GM19452 (cell line): ENCODE data around the gene RAB24.
A peak's percentile ranks its signal among the peaks of the same experiment; 100 is the strongest.
"Not testable (repeated sequence)": the region's sequence is repeated elsewhere in the genome, so short reads cannot be mapped to it uniquely, and the experiment has no call there.

ENCODE experiments used
- ATAC-seq: cut with Tn5 transposase; IDR thresholded peaks from one replicate; pipeline ENCODE4 v1.9.1; 2021; ENCODE audit not compliant: unreplicated experiment

The RAB24 gene

DNA sequence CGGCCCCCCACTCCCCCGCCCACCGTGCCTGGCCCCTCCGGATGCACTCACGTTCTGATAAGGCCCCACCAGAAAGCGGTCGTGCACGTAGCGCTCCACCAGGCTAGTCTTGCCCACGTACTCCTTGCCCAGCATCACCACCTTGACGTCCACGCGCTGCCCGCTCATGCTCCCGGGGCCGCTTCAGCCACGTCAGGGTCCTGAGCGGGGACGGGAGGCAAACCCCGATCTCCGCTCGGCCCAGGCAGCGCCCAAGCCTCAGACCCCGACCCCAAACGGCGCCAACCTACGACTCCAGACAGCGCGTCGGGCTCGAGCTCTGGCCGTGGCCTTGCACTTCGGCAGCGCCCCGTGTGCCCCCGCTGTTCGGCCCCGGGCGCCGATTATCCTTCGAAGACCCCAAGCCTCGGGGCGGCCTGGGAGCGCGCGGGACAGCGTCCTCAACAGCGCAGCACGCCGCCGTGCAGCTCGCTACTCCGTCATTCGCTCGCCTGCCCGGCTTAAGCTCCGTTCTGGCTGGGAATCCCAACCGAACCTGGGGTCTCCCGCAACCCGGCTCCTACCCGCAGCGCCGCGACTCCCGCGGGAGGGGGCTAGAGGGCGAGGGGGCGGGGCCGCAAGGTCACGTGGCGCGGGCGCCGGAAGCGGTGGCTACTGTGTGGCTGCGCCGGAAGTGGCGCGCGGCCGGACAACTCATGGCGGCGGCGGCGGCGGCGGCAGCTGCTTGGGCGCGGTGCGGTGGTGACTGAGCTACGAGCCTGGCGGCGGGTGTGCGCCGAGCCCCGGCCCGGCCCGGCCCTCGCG is at the start of gene RAB24, which contains the start of gene PRELID1:
Gene RAB24, minus strand, starts transcription at position 599 of the 804 bp plus-strand sequence. Its CDS starts 431 bp downstream, at position 168.
Gene PRELID1, plus strand, starts transcription at position 679 of the 804 bp plus-strand sequence. CDS start 187 bp downstream, outside the sequence.
- ATAC-seq: peak; percentile 57

DNA sequence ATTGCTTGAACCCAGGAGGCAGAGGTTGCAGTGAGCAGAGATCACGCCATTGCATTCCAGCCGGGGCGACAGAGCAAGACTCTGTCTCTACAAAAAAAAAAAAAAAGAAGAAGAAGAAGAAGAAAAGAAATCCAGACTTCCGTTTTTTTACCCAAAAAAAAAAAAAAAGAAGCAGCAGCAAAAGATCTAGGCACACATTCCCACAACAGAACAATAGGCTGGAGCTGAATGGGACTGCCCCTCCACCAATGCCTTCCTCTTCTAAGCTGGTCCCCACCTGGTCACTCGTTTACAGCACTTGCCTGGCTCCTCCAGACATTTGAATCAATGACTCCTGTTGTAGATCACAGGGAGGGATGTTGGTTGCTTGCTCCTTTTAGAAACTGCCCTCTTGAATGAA is 49.6 kb upstream of the RAB24 start:
- no peak for ATAC-seq

DNA sequence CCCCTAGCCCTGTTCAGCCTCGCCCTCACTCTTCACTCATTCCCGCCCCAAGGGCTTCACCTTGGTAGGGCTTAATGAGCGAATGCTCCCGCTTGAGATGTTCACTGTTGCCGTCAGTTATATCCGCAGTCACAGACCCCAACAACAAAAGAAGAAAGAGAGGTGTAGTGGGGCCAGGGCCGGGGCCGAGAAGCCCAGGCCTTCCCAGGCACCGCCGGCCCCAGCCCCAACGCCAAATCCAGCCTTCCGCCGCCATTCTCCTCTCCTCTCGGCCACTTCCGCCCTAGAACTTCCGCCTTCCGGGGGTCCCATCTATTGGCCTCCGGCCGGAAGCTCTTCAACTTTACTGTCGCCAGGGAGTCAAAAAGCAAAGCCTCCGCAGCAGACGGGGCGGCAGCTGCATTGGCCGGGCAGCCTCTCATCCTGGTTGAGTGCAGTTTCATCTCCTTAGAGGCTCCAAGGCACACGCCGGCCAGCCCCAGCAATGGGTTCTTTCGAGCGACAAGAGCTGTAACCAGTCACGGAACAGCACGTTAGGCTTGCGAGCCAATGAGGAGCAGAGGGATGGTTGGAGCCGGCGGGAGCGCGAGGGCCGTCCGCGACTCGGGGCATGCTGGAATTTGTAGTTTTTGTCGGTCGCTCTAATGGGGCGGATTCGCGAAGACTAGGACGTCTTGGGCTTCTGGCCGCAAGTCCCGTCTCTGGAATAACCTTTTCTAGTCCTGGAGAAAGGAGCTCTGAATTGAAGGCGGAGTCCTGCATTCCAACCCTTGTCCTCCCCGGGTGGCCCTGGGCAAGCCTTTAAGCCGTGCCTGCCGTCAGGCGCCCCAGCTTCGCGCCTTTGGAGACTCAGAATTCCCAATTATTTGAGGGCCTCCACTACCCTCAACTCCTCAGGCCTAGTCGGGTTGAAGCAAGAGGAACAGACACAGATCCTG is 48.1 kb upstream of the RAB24 start, which contains the start of gene LMAN2:
Gene LMAN2, minus strand, starts transcription at position 277 of the 938 bp plus-strand sequence. Its CDS starts 21 bp downstream, at position 256.
- ATAC-seq: peak; percentile 96

DNA sequence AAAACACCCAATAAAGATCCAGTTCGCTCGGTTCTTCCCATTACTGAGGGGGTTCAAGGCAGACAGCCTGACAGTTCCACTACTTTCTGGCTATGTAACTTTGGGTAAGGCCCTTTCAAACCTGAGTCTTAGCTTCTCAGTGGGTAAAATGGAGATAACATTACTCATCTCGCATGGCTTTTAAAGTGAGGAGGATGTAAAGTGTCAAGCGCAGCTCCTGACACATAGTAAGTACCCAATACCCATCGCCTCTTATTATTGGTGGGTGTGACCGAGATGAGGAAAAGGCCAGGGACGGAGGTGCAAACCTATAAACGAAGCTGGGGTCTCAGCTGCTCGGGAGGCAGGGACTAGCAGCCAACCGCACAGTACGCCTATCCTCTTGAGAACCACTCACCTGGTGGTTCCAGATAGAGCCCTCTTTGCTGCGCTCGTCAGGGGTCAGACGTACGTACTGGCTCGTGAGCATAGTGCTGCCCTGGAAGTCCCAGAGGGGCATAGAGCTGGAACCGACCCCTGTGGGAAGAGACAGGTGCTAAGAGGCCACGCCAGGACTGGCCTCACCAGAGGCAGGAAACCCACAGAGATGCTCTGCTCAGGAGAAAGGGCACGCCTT is 47.4 kb upstream of the RAB24 start:
- ATAC-seq: no peak

DNA sequence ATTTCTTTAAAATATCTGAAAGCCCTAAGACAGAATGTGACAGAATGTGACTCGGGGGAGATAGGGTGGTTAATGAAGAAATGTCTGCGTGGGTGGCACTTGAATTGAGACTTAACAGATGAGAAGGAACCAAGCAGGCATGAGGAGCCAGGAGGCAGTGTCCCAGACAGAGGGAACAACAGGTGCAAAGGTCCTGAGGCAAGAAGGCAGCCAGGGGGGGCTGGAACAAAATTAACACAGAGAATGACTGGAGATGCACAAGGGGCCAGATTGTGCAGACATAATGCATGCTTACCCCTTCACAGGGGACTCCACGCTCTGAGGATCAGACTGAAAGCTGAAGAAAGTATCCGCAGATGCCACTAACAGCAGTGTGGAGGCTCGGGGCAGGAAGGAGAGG is 46.2 kb upstream of the RAB24 start:
- ATAC-seq: no peak

DNA sequence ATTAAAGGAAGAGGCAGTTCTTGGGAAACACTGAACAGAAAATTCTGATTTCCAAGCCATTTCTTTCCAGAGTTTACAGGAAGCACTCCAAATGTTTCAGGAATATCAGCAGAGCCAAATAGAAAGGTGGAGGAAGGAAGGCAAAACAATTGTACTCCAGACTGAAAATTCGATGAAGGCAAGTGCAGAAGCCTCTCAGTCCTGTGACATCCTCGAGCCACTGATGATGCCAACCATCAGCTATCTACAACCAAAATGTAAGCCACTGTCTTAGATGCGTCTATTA is 45.8 kb upstream of the RAB24 start:
- no peak for ATAC-seq

DNA sequence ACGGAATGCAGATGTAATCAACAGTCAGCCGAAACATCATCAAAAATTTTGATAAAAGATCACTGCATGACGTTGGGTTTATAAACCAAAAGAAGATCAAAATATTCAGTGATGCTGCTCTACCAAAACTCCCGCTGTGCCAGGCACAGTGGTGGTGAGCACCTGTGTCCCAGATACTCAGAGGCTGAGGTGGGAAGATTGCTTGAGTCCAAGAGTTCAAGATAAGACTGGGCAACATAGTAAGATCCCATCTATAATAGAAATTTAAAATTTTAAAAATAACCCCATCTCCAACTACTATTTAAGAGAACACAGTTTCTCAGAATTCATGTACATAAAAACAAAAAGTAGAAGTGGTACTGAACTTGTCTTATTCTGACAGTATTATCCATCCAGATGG is 44.2 kb upstream of the RAB24 start:
- ATAC-seq: no peak

DNA sequence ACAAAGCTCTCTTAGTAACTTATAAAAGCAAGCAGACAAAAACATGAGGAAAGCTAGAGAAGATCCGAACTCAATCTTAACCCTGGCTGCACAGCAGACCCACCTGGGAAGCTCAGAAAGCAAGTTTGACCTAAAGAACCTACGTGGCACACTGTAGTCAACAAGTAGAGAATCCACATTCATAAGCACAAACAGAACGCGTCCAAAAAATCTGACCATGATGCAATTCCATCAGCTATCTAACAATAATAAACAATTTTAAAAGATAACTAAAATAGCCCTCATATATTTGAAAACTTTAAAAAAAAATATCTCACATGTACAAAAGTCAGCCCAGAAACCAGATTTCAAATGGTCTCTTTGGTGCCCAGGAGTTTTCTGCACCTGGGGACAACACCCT is 43.3 kb upstream of the RAB24 start:
- ATAC-seq: no peak

DNA sequence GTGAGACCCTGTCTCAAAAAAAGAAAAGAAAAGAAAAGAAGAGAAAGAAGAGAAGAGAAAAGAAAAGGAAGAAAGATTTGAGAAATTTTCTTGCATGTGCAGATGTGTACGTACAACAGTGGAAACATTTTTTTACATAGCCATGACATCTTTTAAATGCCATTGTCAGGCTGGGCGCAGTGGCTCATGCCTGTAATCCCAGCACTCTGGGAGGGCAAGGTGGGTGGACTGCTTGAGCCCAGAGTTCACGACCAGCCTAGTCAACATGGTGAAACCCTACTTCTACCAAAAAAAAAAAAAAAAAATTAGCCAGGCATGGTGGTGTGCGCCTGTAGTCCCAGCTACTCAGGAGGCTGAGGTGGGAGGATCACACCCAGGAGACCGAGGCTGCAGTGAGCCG is 41.4 kb upstream of the RAB24 start:
- ATAC-seq: no peak

DNA sequence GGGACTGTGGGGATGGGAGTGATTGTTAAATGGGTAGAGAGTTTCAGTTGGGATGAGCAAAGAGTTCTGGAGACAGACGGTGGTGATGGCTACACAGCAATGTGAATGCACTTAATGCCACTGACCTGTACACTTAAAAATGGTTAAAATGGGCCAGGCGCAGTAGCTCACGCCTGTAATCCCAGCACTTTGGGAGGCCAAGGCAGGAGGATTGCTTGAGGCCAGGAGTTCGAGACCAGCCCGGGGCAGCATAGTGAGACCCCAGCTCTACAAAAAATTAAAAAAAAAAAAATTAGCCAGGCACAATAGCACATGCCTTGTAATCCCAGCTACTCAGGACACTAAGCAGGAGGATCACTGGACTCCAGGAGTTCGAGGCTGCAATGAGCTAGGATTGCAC is 40.3 kb upstream of the RAB24 start:
- no peak for ATAC-seq

DNA sequence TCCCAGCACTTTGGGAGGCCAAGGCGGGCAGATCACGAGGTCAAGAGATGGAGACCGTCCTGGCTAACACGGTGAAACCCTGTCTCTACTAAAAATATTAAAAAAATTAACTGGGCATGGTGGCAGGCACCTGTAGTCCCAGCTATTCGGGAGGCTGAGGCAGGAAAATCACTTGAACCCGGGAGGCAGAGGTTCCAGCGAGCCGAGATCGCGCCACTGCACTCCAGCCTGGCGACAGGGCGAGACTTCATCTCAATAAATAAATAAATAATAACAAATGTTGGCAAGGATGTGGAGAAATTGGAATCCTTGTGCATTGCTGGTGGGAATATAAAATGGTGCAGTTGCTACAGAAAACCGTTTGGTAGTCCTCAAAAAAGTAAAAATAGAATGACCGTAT is 39.5 kb upstream of the RAB24 start:
- not testable (repeated sequence) for ATAC-seq

DNA sequence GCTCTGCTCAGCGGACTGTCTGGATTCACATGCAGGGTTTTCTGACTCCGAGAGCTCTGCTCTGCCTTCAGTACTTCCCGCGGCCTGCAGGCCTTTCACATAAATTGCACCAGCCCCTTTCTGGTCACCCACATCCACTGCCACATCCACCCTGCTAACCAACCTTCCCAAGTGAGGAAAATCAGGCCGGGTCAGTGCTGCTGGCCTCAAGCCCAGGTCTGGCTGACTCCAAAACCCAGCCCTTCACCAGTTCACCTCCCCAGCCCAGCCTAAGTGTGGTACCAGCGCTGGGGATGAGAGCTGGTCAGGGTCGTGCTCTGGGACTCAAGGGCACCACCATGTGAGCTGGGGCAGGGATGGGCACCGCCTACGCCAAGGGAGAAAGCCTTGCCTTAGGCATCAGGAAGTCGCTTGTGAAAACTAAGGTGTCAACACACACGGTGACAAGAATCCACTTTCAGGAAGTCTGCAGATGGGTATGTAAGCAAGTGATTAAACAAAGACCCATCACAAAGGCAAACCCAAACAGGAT is 35.7 kb upstream of the RAB24 start:
- no peak for ATAC-seq

DNA sequence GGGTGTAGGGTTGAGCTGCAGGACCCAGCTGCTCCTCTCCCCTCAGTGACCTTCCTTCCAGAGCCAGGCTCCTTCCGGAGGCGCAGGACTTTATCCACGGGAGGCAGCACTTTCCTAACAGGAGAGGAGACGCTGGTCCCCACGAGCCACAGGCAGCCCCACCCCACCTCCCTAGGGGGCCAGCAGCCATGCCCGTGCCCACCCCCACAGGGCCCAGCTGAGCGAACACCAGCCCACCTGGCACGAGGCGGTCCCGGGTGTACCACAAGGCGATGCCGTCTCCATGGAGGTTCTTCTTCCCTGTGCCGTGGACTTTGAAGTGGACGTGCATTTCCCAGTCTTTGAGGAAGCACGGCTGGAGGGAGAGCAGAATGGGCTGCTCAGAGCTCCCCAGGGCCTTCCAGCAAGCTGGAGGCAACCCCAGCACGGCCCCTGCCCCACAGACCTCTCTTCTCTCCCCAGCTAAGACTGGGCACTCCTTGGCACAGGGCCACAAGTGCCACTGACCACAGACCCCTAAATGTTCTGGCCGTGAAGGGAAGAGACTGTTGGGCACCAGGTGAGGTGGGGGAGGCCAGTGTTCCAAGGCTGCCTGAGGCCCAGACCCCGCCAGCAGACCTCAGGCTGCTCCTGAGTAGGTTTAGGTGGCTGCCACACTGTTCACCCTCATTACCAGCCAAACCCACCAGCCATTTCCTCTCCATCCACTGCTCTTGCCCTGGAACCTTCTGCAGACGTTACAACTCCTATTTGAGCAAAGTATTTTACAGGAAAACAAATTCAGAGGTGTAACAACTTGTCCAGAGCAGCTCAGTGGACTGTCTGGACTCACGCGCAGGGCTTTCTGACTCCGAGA is 35.0 kb upstream of the RAB24 start:
- ATAC-seq: no peak

DNA sequence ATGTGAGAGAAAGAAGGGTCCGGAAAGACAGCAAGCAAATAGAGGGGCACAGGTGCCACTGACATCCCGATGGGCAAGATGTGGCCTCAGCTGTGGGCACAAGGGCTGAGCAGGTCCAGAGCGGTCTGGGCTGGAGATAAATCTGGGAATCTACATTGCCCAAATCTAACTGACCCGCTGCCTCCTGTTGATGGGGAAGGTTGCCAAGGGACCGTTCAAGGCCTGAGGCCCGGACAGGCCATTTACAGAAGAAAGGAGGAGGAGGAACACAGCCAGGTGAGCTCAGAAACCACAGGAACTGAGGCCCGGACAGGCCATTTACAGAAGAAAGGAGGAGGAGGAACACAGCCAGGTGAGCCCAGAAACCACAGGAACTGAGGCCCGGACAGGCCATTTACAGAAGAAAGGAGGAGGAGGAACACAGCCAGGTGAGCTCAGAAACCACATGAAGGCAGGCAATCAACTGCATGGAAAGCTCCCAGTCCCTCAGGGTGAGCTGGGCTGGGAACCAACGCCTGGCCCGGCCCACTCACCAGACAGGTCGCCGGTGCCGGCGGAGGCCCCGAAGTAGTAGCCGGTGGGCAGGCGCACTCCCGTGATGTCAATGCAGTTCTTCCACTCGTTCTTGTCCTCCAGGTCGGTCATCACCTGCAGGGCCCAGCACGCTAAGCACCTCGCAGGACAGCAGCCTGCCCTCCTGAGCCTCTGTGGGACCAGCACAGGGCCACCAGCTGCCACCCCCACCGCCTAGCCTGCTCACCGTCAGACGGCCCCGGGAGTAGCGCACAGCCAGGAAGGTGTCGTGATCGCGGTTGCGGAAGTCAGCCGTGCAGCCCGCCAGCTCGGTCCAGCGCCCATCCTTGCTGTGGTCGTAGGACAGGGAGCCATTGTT is 33.3 kb upstream of the RAB24 start:
- ATAC-seq: no peak

DNA sequence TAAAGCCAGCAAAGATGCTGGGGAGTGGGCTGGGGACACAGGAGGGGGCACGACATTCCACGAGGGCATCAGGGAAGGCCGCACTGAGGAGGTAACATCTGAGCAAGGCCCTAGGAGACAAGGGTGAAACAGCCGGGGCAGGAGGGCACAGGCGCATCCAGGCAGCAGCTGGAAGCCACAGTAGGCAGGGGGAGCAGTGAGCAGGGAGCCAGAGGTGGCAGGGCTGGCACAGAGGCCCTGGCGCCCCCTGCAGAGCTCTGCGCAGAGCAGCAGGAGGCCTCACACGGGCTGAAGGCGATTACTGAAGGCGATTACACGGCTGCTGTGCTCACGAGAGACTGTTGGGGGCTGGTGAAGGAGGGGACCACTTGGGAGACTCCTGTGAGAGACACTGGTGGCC is 32.6 kb upstream of the RAB24 start:
- ATAC-seq: no peak

DNA sequence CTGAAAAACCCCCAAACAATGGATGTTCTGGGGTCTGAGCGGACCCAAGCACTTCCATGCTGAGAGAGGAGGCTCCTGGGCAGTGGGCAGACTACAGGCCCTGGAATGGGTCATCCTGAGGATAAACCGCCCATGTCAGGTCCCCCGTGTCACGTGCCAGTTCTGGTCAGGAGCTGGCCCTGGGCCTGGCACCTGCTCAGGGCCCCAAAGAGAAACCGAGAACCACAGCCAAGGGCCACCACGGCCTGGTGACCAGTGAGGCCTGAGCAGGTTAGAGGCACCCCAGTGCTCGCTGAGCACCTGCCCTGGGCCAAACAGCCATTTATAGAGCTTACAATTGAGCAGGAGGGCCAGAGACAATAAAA is 32.2 kb upstream of the RAB24 start:
- no peak for ATAC-seq

DNA sequence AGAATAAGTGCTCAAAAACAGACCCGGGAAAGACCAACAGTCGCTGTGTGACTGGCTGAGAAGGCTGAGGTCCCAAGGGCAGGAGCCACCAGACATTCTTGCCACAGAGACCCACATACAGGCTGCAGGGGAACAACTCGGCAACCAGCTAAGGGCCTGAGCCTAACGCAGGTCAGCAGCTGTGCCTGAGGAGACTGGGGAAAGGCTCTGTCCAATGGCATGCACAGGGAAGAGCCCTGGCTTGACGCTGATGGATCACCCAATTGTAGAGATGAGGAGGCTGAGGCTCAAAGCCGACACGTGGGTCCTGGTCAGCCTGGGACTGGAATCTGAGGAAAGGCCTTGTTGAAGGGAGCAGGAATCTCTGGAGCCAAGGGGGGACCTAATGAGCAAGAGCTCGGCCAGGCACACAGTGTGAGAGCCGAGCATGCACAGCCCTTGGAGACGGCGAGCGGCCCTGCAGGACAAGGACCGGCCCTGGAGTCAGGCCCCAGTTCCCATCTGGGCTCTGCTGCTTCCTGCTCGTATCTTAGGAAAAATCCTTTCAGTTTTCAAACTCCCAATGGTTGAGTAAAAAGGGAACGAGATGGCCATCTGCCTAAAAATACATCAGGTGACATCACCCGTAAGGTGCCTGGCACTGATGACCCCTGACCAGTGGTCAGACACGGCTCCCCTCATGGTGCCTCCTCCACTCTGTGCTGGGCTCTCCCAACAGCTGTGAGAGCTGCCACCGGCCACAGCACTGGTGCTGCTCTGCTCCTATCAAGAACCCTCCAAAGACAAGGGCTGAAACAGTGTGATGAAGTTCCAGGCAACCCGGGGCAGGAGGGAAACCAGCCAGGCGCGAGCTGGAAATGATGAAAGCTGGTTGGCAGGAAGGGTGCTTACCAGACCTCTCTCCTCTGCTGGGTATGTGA is 31.5 kb upstream of the RAB24 start:
- no peak for ATAC-seq

DNA sequence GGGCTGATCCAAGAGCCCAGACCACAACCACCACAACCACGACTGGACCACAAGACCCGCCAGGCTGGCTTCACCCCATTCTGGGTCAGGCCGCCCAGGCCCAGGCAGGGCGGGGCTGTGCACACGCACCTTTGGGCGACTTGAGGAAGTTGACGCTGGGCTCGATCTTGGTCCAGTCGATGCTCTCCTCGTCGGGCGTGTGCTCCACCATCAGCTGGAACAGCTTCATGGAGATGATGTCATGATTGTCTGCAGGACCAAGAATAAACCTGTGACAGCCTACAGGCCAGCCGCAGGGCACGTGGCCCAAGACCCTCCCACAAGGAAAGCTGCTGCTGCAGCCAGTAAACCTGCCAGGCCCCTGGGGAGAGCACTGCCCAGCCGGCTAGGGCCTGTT is 30.6 kb upstream of the RAB24 start:
- no peak for ATAC-seq
